HG02623 (cell line): ENCODE data around the gene BMP8A.

Source experiments
- ATAC-seq: cut with Tn5 transposase; IDR thresholded peaks from one replicate; pipeline ENCODE4 v1.9.1; 2021; ENCODE audit warnings: moderate library complexity; ENCODE audit not compliant: unreplicated experiment

Gene BMP8A

DNA sequence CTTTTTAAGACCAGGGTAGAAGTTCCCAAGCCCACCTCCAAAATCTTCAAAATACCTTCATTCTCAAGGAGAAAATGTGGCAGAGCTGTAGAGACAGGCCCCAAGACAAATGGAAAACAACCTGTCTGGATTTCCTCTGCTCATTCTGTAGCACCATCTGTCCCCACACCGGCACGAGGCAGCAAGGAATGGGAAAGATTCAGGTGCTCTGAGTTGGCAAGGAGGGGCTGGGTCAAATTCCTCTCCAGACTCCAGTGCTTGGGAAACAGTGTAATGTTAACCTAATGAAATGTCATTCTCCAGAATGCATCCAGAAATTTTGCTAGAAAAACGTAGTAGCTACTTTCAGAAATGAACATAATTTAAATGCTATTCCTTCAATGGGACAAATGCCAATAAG lies 75.9 kb downstream of the BMP8A start:
- ATAC-seq, result no peak

DNA sequence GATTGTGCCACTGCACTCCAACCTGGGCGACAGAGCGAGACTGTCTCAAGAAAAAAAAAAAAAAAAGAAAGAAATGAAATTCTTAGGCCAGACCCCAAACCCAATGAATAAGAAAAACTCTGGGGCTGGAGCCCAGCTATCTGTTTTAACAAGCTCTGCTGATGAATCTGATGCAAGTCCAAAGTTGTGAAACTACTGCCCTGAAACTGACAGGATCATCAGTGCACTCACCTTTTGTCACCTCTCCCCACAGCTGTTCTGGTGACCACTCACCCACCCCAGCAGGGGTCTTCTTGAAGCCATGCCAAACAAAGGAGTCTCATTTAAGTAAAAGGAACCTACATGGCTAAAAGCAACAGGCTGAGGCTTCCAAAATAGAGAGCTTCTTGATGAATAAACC lies 76.8 kb downstream of the BMP8A start:
- ATAC-seq, result no peak

DNA sequence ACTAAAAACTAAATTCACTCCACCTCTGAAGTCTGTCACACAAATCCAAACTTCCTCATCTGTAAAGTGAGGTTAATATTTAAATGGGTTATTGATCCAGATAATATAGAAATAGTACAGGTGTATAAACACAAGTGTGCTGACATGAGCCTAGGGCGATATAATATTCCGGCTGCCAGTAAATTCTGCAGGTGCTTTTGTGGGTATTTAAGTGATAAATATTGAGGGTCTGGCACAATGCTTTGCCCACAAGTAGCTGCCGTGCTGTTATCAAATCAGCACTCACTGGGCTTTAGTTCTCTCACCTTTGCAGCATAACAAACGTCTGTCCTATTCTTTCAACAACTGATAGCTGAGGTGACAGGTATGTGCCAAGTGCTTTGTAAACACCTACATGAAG lies 77.6 kb downstream of the BMP8A start:
- ATAC-seq, result no peak

DNA sequence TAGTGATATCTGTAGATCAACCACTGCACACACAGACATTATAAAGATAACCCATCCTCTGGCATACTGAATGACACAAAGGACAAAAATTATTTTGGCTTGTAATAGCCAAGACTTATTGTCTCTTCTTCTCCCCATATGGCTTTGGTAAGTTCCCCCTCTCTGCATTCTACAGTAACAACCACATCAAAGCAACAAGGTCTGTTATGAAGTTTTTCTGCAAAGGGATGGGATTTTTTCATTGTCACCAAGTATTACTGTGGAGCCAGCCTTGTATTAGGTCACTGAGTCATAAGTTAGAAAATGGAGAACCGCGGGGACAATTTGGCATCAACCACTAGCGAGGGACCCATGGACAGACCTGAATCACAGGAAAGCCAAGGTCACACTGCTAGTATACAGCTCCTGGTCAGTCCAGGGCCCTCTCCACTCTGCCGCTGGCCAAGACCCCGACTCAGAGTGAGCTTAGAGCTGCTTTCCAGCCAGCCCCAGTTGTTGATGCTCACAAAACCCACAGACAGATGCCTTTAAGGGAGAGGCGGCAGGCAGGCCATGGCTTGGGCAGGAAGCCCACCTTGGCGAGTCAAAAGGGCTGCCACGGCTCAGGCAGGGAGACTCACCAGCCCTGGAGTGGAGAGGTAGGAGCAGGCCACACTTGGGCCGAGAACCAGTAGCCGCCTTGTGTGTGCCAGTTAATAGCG lies 79.2 kb downstream of the BMP8A start:
- no peak for ATAC-seq

DNA sequence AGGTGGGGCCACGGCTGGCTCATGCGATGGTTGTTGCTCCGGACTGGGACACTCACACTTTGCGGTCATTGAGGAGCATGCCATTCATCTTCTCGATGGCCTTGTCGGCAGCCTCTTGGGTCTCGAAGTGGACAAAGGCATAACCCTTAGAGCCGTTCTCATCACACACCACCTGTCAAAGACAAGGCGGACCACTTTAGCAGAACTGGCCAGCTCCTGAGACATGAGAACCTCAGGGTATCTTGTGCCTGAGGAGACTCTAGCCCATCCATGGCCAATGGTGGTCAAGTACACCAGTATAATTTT lies 79.7 kb downstream of the BMP8A start:
- ATAC-seq, result no peak

DNA sequence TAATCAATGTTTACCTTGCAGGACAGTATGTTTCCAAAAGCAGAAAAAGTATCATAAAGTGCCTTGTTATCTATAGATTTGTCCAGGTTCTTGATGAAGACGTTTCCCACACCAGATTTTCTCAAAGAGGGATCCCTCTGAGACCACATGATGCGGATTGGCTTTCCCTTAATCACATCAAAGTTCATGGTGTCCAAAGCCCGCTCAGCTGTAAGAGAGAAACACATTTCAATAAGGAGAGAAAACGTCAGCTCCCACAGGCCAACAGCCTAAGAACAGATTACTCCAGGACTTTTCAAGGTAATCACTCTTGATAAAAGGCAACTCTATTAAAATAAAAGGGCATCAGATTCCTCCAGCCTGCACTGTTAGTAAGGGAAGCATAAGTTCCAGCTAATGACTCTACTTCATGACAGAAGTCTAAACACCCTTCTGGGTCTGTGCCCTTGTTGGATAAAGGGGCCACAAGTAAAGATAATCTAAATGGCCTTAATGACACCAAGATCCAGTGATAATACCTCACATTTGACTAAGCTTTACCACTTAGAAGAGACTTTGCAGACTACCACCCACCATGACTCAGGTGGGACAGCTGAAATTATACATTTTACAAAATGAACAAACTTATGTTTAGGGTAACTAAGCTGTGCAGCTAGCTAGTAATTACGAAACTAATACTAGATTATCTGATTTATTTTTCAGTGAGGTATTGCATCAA lies 81.1 kb downstream of the BMP8A start:
- ATAC-seq, result no peak

DNA sequence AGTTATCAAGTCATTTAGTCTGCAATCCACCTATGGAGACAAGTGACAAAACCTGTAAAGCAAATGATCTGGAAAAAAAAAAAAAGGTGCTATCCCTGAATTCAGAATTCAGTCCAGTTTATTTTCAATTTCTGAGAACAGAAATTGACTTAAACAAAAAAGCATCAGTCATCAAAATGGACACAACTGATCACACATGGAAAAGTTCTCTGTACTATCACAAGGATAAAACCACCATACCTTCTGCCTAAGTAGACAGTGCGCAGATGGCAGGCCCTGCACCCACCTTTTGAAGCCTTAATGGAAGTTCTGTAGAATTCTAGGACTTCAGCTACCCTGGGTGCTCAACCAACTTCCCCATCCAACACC lies 81.6 kb downstream of the BMP8A start:
- ATAC-seq, result no peak

DNA sequence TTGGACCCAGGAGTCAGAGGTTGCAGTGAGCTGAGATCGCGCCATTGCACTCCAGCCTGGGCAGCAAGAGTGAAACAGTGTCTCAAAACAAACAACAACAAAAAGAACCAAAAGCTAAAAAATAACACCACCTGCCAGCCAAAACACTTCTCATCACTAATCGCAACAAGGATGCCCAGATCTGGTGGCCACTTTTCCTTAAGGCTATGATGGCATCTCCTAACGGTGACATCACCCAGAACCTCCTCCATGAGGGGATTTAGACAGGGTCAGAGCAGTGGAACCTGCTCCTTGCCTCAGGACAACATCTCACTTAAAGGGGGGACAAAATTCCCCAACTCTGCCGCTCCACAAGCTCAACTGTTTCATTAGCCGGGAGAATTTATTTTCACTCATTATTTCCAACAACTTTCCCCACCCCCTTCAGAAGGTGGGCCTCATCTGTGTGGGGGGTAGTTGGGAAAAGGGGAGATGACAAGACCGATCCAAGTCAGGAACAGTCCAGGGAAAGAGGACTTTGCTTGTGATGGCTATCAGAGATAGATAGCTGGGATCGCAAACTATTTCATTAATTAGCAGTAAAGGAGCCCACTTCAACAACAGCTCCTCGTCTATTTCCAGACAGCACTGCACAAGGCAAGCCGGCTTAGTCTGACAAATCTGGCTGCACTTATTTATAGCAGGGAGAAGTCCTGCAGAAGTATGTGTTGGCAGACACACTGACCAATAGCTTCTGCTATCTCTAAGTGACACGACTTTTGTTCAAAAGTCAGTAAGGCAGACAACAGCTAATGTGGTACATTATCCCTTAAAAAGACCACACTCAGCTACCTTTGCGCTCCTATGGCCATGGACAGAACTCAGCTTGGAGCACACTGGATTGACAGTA lies 82.5 kb downstream of the BMP8A start:
- no peak for ATAC-seq

DNA sequence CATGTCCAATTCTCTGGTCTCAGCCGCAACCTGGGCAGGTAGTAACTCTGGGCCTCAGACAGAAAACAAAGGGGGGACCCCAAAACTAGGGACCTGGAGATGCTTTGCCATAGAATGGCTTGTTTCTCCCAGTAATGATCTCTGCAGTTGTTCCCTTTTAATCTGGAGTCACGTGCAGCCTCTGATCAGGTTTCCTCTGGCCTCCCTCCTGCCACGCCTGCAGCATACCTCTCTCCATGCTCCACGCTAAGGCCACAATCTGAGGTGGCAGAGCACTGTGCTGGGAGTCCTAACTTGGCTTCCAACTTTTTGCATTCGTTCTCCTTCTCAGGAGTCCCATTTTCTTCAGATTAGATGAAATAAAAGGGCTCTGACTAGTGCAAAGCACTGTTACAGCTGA lies 83.2 kb downstream of the BMP8A start:
- ATAC-seq, result no peak
